H1 (cell line): Measurements from ENCODE around the gene CEP41. TPM values are rescaled to one million over a fixed set of nuclear protein-coding genes. Genes with fewer than 3 reads are reported as not detected.
A peak's percentile ranks its signal among the peaks of the same experiment; 100 is the strongest.

Experiments used
- CTCF ChIA-PET: fragments of 300-600 bp; sonication (Branson Sonifier 250); formaldehyde crosslinking; loops from one replicate; lab custom pipeline; 2021; ENCODE audit not compliant: partially characterized antibody; lab: Charles Lee
- POLR2A ChIA-PET: fragments of 300-600 bp; sonication (Branson Sonifier 250); formaldehyde crosslinking; loops from one replicate; lab custom pipeline; 2021; ENCODE audit warnings: inconsistent platforms; ENCODE audit not compliant: partially characterized antibody; lab: Charles Lee
- DNase-seq, 2 experiments: peaks; one replicate each; pipeline versions ENCODE4 v3.0.0 to v3.0.0-alpha.2; 2010 to 2022; ENCODE audit warnings: low spot score in 2 of 2, low read depth in 1 of 2, mixed read lengths in 1 of 2
- FAIRE-seq: peaks from 2 replicates; lab custom pipeline; 2011; peaks lifted over from hg19 to GRCh38; lab: Jason Lieb, UNC
- H2AFZ ChIP-seq: 2 replicates; pipeline ENCODE4 v1.8.1; 2012; ENCODE audit warnings: low read length, inconsistent platforms
- H2AK5ac ChIP-seq: 2 replicates; pipeline ENCODE4 v1.6.1; 2013; ENCODE audit warnings: low read depth, low read length
- H2BK120ac ChIP-seq: replicated peaks from 2 replicates; pipeline ENCODE3; 2013; ENCODE audit warnings: low read depth, low read length, inconsistent platforms
- H2BK12ac ChIP-seq: 2 replicates; pipeline ENCODE4 v1.6.1; 2013; ENCODE audit warnings: low read depth, low read length
- H2BK15ac ChIP-seq: 2 replicates; pipeline ENCODE4 v1.6.1; 2013; ENCODE audit warnings: low read length
- H2BK20ac ChIP-seq: 2 replicates; pipeline ENCODE4 v1.6.1; 2013; ENCODE audit warnings: low read length
- H2BK5ac ChIP-seq: 2 replicates; pipeline ENCODE4 v1.6.1; 2013; ENCODE audit warnings: low read depth, low read length
- H3K14ac ChIP-seq: 2 replicates; pipeline ENCODE4 v1.6.1; 2013; ENCODE audit warnings: inconsistent platforms; ENCODE audit not compliant: insufficient read length
- H3K18ac ChIP-seq: 2 replicates; pipeline ENCODE4 v1.6.1; 2013; ENCODE audit warnings: low read length; ENCODE audit errors: extremely low read depth
- H3K23ac ChIP-seq: 2 replicates; pipeline ENCODE4 v1.6.1; 2013; ENCODE audit warnings: inconsistent platforms; ENCODE audit not compliant: insufficient read length
- H3K23me2 ChIP-seq: 2 replicates; pipeline ENCODE4 v1.6.1; 2013; ENCODE audit warnings: low read depth, low read length
- H3K27ac ChIP-seq: 2 replicates; pipeline ENCODE4 v1.6.1; 2011; ENCODE audit warnings: low read depth, low read length, inconsistent platforms
- H3K27me3 ChIP-seq, 4 experiments: replicated peaks in 1 of 4; 1 replicate in 1 of 4; 2 replicates in 3 of 4; pipeline versions ENCODE4 v1.6.1 to v1.8.1; 2011 to 2013; ENCODE audit warnings: low read length in 3 of 4, mild to moderate bottlenecking in 3 of 4, inconsistent platforms in 2 of 4, mixed read lengths in 2 of 4, moderate library complexity in 1 of 4; ENCODE audit not compliant: control insufficient read depth in 3 of 4, insufficient read depth in 3 of 4; ENCODE audit errors: extremely low read depth in 1 of 4
- H3K36me3 ChIP-seq, 4 experiments: 2 replicates each; pipeline versions ENCODE4 v1.6.1 to v1.8.1; 2011 to 2013; ENCODE audit warnings: mild to moderate bottlenecking in 4 of 4, low read length in 3 of 4, moderate library complexity in 2 of 4, control low read depth in 1 of 4, inconsistent platforms in 1 of 4; ENCODE audit not compliant: insufficient read depth in 4 of 4, control insufficient read depth in 2 of 4
- H3K4ac ChIP-seq: replicated peaks from 2 replicates; pipeline ENCODE3; 2013; ENCODE audit warnings: low read length, low read depth, mixed read lengths, inconsistent platforms; ENCODE audit not compliant: insufficient read length
- H3K4me1 ChIP-seq, 4 experiments: replicated peaks in 1 of 4; 1 replicate in 1 of 4; 2 replicates in 3 of 4; pipeline versions ENCODE4 v1.6.1 to v1.8.1; 2011 to 2013; ENCODE audit warnings: low read length in 3 of 4, inconsistent platforms in 2 of 4, mixed read lengths in 1 of 4; ENCODE audit not compliant: insufficient read depth in 4 of 4, control insufficient read depth in 3 of 4
- H3K4me2 ChIP-seq, 2 experiments: 2 replicates each; pipeline versions ENCODE4 v1.6.1 to v1.8.1; 2011 to 2013; ENCODE audit warnings: low read depth in 2 of 2, low read length in 2 of 2, control low read depth in 1 of 2, inconsistent platforms in 1 of 2, mild to moderate bottlenecking in 1 of 2; ENCODE audit not compliant: insufficient read depth in 1 of 2
- H3K4me3 ChIP-seq, 4 experiments: fragments of 200-600, 300-600 bp in 1 of 4; sonication (generic), shearing (Covaris generic), sonication (Bioruptor Twin) in 1 of 4; 2 replicates each; pipeline versions ENCODE4 v1.5.1 to v1.8.1; 2011 to 2016; ENCODE audit warnings: low read length in 4 of 4, low read depth in 3 of 4, control low read depth in 2 of 4, inconsistent platforms in 2 of 4, mild to moderate bottlenecking in 2 of 4, mixed read lengths in 1 of 4, moderate library complexity in 1 of 4; ENCODE audit not compliant: insufficient read depth in 2 of 4; ENCODE audit errors: extremely low read depth in 1 of 4
- H3K56ac ChIP-seq: replicated peaks from 2 replicates; pipeline ENCODE3; 2013; ENCODE audit warnings: low read depth, mild to moderate bottlenecking, mixed read lengths, low read length, inconsistent platforms; ENCODE audit not compliant: insufficient read length
- H3K79me1 ChIP-seq: 2 replicates; pipeline ENCODE4 v1.6.1; 2013; ENCODE audit warnings: low read depth, low read length, control low read depth
- H3K79me2 ChIP-seq, 2 experiments: 2 replicates each; pipeline versions ENCODE4 v1.6.1 to v1.8.1; 2012 to 2013; ENCODE audit warnings: low read length in 2 of 2, mild to moderate bottlenecking in 2 of 2, inconsistent platforms in 1 of 2; ENCODE audit not compliant: insufficient read depth in 2 of 2, control insufficient read depth in 1 of 2
- H3K9ac ChIP-seq, 4 experiments: replicated peaks in 1 of 4; 1 replicate in 1 of 4; 2 replicates in 3 of 4; pipeline versions ENCODE4 v1.6.1 to v1.8.1; 2011 to 2013; ENCODE audit warnings: low read depth in 3 of 4, low read length in 3 of 4, control low read depth in 2 of 4, mild to moderate bottlenecking in 2 of 4, moderate library complexity in 2 of 4, inconsistent platforms in 1 of 4; ENCODE audit errors: extremely low read depth in 1 of 4
- H3K9me3 ChIP-seq, 2 experiments: 2 replicates each; pipeline versions ENCODE4 v1.6.1 to v1.8.1; 2012 to 2013; ENCODE audit warnings: mild to moderate bottlenecking in 2 of 2, moderate library complexity in 2 of 2, control low read depth in 1 of 2, inconsistent platforms in 1 of 2, low read depth in 1 of 2, low read length in 1 of 2, mixed read lengths in 1 of 2; ENCODE audit not compliant: insufficient read depth in 2 of 2
- H4K20me1 ChIP-seq, 2 experiments: replicated peaks in 1 of 2; 2 replicates each; pipeline versions ENCODE3 to v1.8.1; 2011 to 2013; ENCODE audit warnings: inconsistent platforms in 2 of 2, low read length in 2 of 2, mild to moderate bottlenecking in 1 of 2; ENCODE audit not compliant: insufficient read depth in 2 of 2, control insufficient read depth in 1 of 2
- H4K5ac ChIP-seq: 2 replicates; pipeline ENCODE4 v1.6.1; 2013; ENCODE audit warnings: low read length, low read depth, mixed read lengths, inconsistent platforms; ENCODE audit not compliant: insufficient read length
- H4K8ac ChIP-seq: 2 replicates; pipeline ENCODE4 v1.8.0; 2013; ENCODE audit warnings: mild to moderate bottlenecking, moderate library complexity, low read length, inconsistent platforms; ENCODE audit not compliant: insufficient read depth; ENCODE audit errors: extremely low read depth
- H4K91ac ChIP-seq: replicated peaks from 2 replicates; pipeline ENCODE3; 2013; ENCODE audit warnings: low read length, mixed read lengths, inconsistent platforms; ENCODE audit not compliant: insufficient read length
- BCL11A ChIP-seq, 2 experiments: IDR thresholded peaks; one replicate each; pipeline ENCODE4 v1.6.1; 2011; ENCODE audit warnings: low read depth in 2 of 2, low read length in 2 of 2, mild to moderate bottlenecking in 2 of 2
- CBX5 ChIP-seq: fragments of 300-800, 300-1000 bp; sonication (generic); IDR thresholded peaks from 2 replicates; pipeline ENCODE4 v1.7.1; 2016; ENCODE audit warnings: antibody characterized with exemption, low read length, low read depth
- EZH2 ChIP-seq: fragments of 200-600 bp; sonication (generic); IDR thresholded peaks from 2 replicates; pipeline ENCODE4 v1.7.1; 2012; ENCODE audit warnings: low read depth, mild to moderate bottlenecking, moderate library complexity, low read length, inconsistent platforms; ENCODE audit not compliant: severe bottlenecking
- FOSL1 ChIP-seq: IDR thresholded peaks from 2 replicates; pipeline ENCODE4 v1.6.1; 2011; ENCODE audit warnings: mild to moderate bottlenecking, low read depth, low read length, moderate library complexity; ENCODE audit not compliant: insufficient read depth
- JUN ChIP-seq: IDR thresholded peaks from 2 replicates; pipeline ENCODE4 v1.6.1; 2011; ENCODE audit warnings: low read depth, mild to moderate bottlenecking, improper control_type of control experiment, low read length
- PHF8 ChIP-seq: fragments of 200-600 bp; sonication (generic); conservative IDR thresholded peaks from 2 replicates; pipeline ENCODE4 v1.7.1; 2012; ENCODE audit warnings: low read depth, mild to moderate bottlenecking, inconsistent platforms, low read length, moderate library complexity
- POLR2AphosphoS5 ChIP-seq: IDR thresholded peaks from 2 replicates; pipeline ENCODE4 v1.6.1; 2011; ENCODE audit warnings: low read depth, low read length
- RXRA ChIP-seq: IDR thresholded peaks from 2 replicates; pipeline ENCODE4 v1.6.1; 2011; ENCODE audit warnings: low read depth, mild to moderate bottlenecking, low read length, moderate library complexity; ENCODE audit not compliant: insufficient read depth
- SAP30 ChIP-seq: fragments of 300-600 bp; sonication (generic); IDR thresholded peaks from 2 replicates; pipeline ENCODE4 v1.7.1; 2012; ENCODE audit warnings: low read length, moderate library complexity, mild to moderate bottlenecking, inconsistent platforms; ENCODE audit not compliant: insufficient read depth, insufficient replicate concordance
- SIN3A ChIP-seq, 2 experiments: IDR thresholded peaks in 1 of 2; conservative IDR thresholded peaks in 1 of 2; 2 replicates each; pipeline ENCODE4 v1.6.1; 2011 to 2012; ENCODE audit warnings: low read length in 2 of 2, improper control_type of control experiment in 1 of 2, low read depth in 1 of 2, mild to moderate bottlenecking in 1 of 2
- TBP ChIP-seq: IDR thresholded peaks from 2 replicates; pipeline ENCODE4 v1.6.1; 2011; ENCODE audit warnings: low read depth, low read length, improper control_type of control experiment
- TCF12 ChIP-seq: IDR thresholded peaks from 2 replicates; pipeline ENCODE4 v1.6.1; 2011; ENCODE audit warnings: low read depth, mild to moderate bottlenecking, low read length
- WGBS, 2 experiments: shearing (Covaris generic) in 1 of 2; methylation state at CpG; one replicate each; pipeline versions ENCODE4 v1.1.6 to v1.1.7; 2013 to 2015; ENCODE audit warnings: low lambda C conversion rate in 2 of 2, mixed read lengths in 2 of 2, inconsistent platforms in 1 of 2, low coverage in 1 of 2, missing lambda C conversion rate in 1 of 2; ENCODE audit not compliant: insufficient replicate concordance in 2 of 2, insufficient coverage in 1 of 2, insufficient read length in 1 of 2; ENCODE audit errors: extremely low coverage in 1 of 2, missing lambda C conversion rate in 1 of 2; 5-methylcytosine and 5-hydroxymethylcytosine counted together
- polyA plus RNA-seq, 7 experiments: library from polyadenylated mRNA; depleted of rRNA in 3 of 7; stranded (reverse) in 5 of 7; unstranded in 2 of 7; fragments of >200 nt in 5 of 7; fragments of 200-250 nt in 2 of 7; gene quantifications; 1 replicate in 5 of 7; 2 replicates in 1 of 7; 4 replicates in 1 of 7; pipeline versions ENCODE4 v1.2.1 to v1.2.3, GENCODE V29; 2011 to 2013; ENCODE audit warnings: missing spikeins in 2 of 7, mixed read lengths in 2 of 7
- total RNA-seq: library from RNA; stranded (reverse); fragmentation: NEBNext Ultra II Directional; extraction: Animal tissue kit (Norgen Biotek cat#: 25700); gene quantifications from 2 replicates; pipeline ENCODE4 v1.2.1, GENCODE V29; 2021
- TF ChIP-seq, protein P1 (sequence below): IDR thresholded peaks from 2 replicates; pipeline ENCODE4 v1.6.1; 2011; ENCODE audit warnings: low read depth, mild to moderate bottlenecking, low read length; ENCODE audit not compliant: insufficient read depth

The CEP41 gene
- total and polyA plus RNA-seq, 2 of the 8 experiments (the other 6 are each of a cell fraction or from before 2014, with no cell fraction given) = 9.3 to 12.8 TPM

- no peaks in the 10 kb centered on the region for H3K79me2 ChIP-seq
- H3K79me1 ChIP-seq = no peaks in the 10 kb centered on the region
- peaks cover 0 to 9% (median 6%) of the 10 kb centered on the region in 4 experiments; a peak in 6 of 7 replicates for H3K4me1 ChIP-seq
- H3K9ac ChIP-seq = no peak overlapping the region
- H2AFZ ChIP-seq = no peak overlapping the region
- peaks cover 5% of the 10 kb centered on the region in 2 experiments for H3K9me3 ChIP-seq
- no peak for DNase-seq
- H2BK15ac ChIP-seq = peak overlapping the region; percentile 72; the same call in 1 of the 2 replicates
- H2BK12ac ChIP-seq = no peak overlapping the region
- peak overlapping the region; percentile 57 for H3K4ac ChIP-seq
- peak overlapping the region; percentile 46 for H4K91ac ChIP-seq
- H3K23ac ChIP-seq = no peak overlapping the region
- H3K18ac ChIP-seq = no peak overlapping the region; the same call in 1 of the 2 replicates
- H3K27ac ChIP-seq = no peak overlapping the region
- H3K23me2 ChIP-seq = no peaks in the 10 kb centered on the region
- POLR2A ChIA-PET = interaction anchor here (0.6 kb wide), 1 partner anchor 228 kb away, joined by 3 read pairs; no protein-coding TSS in a partner anchor
- no peak overlapping the region for H2BK20ac ChIP-seq
- H3K56ac ChIP-seq = no peak overlapping the region
- H2BK120ac ChIP-seq = no peak overlapping the region
- CTCF ChIA-PET = interaction anchor here (0.7 to 11.6 kb wide), 3 partner anchors 8 to 107 kb away, joined by 3 to 59 read pairs (median 3); partner anchors contain the start of gene CPA1
- H4K8ac ChIP-seq = no peak overlapping the region
- no peaks in the 10 kb centered on the region; a peak in 1 of 7 replicates for H3K27me3 ChIP-seq
- H2BK5ac ChIP-seq = no peak overlapping the region; the same call in 1 of the 2 replicates
- H3K14ac ChIP-seq = no peak overlapping the region
- 0 out of 2 replicates have a peak overlapping the region, but pooled peaks have one; percentile 75 for H2AK5ac ChIP-seq
- 97% methylated on average over 3 of the region's 3 CpGs; no CpG with 5 or more reads in 1 of the 2 experiments for WGBS, 2 experiments
- no peak for FAIRE-seq
- H4K5ac ChIP-seq = no peak overlapping the region
- H3K4me2 ChIP-seq = no peak overlapping the region
- H3K4me3 ChIP-seq = no peak overlapping the region
- H3K36me3 ChIP-seq = no peaks in the 10 kb centered on the region
- TF ChIP-seq SIN3A (conservative IDR thresholded peaks at IDR 0.05 in 1 of 2, IDR thresholded peaks at IDR 0.05 in 1 of 2; ENCODE audit: low read depth in 1 of 2, low read length in 2 of 2) (no peak), RXRA (no peak), TCF12 (no peak), PHF8 (no peak), CBX5 (no peak), POLR2AphosphoS5 (no peak), BCL11A (IDR thresholded peaks at IDR 0.05; ENCODE audit: low read depth in 2 of 2, low read length in 2 of 2) (no peak), JUN (no peak), TBP (no peak), SAP30 (no peak), FOSL1 (no peak), EZH2 (no peak)
- TF ChIP-seq, protein P1, sequence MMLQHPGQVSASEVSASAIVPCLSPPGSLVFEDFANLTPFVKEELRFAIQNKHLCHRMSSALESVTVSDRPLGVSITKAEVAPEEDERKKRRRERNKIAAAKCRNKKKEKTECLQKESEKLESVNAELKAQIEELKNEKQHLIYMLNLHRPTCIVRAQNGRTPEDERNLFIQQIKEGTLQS = no peak
- H4K20me1 ChIP-seq = no peaks in the 10 kb centered on the region
Observed at GRCh38 chr7:130371046-130371445, 69.8 kb downstream of the CEP41 start.
